Nucleus accumbens (tissue), 56 donors: ENCODE results near the gene FANCD2OS.
"Not testable (repeated sequence)": the region's sequence is repeated elsewhere in the genome, so short reads cannot be mapped to it uniquely, and the experiment has no call there.

Experiments
- DNase-seq, 56 donors: peaks; one replicate each; lab custom pipeline; 2025; lab: John Stamatoyannopoulos, UW

FANCD2OS gene

GRCh38 chr3:10099041-10099440, 9.0 kb downstream of the FANCD2OS start:
- no peak for DNase-seq

GRCh38 chr3:10093678-10094077, 14.4 kb downstream of the FANCD2OS start:
- DNase-seq, result no peak

DNA sequence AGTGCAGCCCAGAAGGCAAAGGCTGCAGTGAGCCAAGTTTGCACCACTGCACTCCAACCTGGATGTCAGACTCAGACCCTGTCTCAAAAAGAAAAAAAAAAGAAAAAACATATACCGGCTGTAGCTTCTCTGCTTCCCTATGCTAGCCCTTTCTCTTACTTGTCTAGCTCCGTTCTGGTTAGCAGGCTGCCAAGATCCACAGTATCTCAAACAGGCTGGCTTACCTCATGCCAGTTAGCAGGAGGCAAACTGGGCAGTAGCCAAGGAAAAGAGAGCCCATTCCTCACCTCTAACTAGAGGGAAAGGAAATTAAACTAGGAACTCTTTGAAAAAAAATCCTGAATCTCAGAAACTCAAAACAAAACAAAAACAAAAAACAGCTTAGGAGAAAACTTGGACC, 16.7 kb downstream of the FANCD2OS start:
- DNase-seq, result not testable (repeated sequence)

DNA sequence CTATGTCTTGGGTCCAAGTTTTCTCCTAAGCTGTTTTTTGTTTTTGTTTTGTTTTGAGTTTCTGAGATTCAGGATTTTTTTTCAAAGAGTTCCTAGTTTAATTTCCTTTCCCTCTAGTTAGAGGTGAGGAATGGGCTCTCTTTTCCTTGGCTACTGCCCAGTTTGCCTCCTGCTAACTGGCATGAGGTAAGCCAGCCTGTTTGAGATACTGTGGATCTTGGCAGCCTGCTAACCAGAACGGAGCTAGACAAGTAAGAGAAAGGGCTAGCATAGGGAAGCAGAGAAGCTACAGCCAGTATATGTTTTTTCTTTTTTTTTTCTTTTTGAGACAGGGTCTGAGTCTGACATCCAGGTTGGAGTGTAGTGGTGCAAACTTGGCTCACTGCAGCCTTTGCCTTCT, 17.3 kb downstream of the FANCD2OS start:
- not testable (repeated sequence) for DNase-seq

GRCh38 chr3:10090179-10090578, 17.9 kb downstream of the FANCD2OS start:
- no peak for DNase-seq

GRCh38 chr3:10088256-10088655, 19.8 kb downstream of the FANCD2OS start:
- no peak for DNase-seq

GRCh38 chr3:10085738-10086137, 22.3 kb downstream of the FANCD2OS start:
- no peak for DNase-seq

- no peak for DNase-seq
Measured at GRCh38 chr3:10081871-10082270, 26.2 kb downstream of the FANCD2OS start.

GRCh38 chr3:10074666-10075065, 33.4 kb downstream of the FANCD2OS start:
- DNase-seq, result no peak

DNA sequence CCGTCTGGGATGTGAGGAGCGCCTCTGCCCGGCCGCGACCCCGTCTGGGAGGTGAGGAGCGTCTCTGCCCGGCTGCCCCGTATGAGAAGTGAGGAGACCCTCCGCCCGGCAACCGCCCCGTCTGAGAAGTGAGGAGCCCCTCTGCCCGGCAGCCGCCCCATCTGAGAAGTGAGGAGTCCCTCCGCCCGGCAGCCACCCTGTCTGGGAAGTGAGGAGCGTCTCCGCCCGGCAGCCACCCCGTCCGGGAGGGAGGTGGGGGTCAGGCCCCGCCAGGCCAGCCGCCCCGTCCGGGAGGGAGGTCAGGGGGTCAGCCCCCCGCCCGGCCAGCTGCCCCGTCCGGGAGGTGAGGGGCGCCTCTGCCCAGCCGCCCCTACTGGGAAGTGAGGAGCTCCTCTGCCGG, 38.0 kb downstream of the FANCD2OS start:
- DNase-seq, result not testable (repeated sequence)

GRCh38 chr3:10055097-10055496, 53.0 kb downstream of the FANCD2OS start:
- DNase-seq, result no peak
